Measurements from ENCODE around the gene CALHM3.

DNA sequence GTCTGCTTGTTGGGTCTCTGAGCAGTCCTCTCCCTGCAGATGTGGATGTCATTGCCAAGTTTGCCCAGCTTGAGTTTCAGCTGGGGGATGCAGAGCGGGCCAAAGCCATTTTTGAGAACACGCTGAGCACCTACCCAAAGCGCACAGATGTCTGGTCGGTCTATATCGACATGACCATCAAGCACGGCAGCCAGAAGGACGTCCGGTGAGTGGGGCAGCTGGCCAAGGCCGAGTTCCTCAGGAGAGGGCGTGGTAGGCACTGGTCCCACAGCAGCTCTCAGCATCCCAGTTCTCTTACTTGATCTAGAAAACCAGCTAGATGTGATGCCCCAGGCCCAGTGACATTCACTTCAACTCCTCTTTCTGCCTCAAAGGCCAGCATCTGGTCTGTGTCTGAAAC is 34.6 kb downstream of the CALHM3 start:
- no peak for TF ChIP-seq ZBTB8A (CRISPR knock-in tag; IDR thresholded peaks at IDR 0.05; ENCODE audit: borderline replicate concordance, low read depth)
- TF ChIP-seq, protein P1, sequence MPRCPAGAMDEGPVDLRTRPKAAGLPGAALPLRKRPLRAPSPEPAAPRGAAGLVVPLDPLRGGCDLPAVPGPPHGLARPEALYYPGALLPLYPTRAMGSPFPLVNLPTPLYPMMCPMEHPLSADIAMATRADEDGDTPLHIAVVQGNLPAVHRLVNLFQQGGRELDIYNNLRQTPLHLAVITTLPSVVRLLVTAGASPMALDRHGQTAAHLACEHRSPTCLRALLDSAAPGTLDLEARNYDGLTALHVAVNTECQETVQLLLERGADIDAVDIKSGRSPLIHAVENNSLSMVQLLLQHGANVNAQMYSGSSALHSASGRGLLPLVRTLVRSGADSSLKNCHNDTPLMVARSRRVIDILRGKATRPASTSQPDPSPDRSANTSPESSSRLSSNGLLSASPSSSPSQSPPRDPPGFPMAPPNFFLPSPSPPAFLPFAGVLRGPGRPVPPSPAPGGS (CRISPR knock-in tag; IDR thresholded peaks at IDR 0.05): no peak
- TF ChIP-seq, protein P2, sequence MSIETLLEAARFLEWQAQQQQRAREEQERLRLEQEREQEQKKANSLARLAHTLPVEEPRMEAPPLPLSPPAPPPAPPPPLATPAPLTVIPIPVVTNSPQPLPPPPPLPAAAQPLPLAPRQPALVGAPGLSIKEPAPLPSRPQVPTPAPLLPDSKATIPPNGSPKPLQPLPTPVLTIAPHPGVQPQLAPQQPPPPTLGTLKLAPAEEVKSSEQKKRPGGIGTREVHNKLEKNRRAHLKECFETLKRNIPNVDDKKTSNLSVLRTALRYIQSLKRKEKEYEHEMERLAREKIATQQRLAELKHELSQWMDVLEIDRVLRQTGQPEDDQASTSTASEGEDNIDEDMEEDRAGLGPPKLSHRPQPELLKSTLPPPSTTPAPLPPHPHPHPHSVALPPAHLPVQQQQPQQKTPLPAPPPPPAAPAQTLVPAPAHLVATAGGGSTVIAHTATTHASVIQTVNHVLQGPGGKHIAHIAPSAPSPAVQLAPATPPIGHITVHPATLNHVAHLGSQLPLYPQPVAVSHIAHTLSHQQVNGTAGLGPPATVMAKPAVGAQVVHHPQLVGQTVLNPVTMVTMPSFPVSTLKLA (IDR thresholded peaks at IDR 0.05): no peak
- no peak for TF ChIP-seq ATF1 (CRISPR knock-in tag; IDR thresholded peaks at IDR 0.05)
- no peak for TF ChIP-seq JDP2 (CRISPR knock-in tag; IDR thresholded peaks at IDR 0.05; ENCODE audit: borderline replicate concordance)
- TF ChIP-seq, protein P3, sequence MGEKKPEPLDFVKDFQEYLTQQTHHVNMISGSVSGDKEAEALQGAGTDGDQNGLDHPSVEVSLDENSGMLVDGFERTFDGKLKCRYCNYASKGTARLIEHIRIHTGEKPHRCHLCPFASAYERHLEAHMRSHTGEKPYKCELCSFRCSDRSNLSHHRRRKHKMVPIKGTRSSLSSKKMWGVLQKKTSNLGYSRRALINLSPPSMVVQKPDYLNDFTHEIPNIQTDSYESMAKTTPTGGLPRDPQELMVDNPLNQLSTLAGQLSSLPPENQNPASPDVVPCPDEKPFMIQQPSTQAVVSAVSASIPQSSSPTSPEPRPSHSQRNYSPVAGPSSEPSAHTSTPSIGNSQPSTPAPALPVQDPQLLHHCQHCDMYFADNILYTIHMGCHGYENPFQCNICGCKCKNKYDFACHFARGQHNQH (CRISPR knock-in tag; IDR thresholded peaks at IDR 0.05): no peak
- no peak for TF ChIP-seq ZNF850 (CRISPR knock-in tag; conservative IDR thresholded peaks at IDR 0.05)
- TF ChIP-seq, protein P4, sequence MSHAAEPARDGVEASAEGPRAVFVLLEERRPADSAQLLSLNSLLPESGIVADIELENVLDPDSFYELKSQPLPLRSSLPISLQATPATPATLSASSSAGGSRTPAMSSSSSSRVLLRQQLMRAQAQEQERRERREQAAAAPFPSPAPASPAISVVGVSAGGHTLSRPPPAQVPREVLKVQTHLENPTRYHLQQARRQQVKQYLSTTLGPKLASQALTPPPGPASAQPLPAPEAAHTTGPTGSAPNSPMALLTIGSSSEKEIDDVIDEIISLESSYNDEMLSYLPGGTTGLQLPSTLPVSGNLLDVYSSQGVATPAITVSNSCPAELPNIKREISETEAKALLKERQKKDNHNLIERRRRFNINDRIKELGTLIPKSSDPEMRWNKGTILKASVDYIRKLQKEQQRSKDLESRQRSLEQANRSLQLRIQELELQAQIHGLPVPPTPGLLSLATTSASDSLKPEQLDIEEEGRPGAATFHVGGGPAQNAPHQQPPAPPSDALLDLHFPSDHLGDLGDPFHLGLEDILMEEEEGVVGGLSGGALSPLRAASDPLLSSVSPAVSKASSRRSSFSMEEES (CRISPR knock-in tag; IDR thresholded peaks at IDR 0.05): no peak
- TF ChIP-seq, protein P5, sequence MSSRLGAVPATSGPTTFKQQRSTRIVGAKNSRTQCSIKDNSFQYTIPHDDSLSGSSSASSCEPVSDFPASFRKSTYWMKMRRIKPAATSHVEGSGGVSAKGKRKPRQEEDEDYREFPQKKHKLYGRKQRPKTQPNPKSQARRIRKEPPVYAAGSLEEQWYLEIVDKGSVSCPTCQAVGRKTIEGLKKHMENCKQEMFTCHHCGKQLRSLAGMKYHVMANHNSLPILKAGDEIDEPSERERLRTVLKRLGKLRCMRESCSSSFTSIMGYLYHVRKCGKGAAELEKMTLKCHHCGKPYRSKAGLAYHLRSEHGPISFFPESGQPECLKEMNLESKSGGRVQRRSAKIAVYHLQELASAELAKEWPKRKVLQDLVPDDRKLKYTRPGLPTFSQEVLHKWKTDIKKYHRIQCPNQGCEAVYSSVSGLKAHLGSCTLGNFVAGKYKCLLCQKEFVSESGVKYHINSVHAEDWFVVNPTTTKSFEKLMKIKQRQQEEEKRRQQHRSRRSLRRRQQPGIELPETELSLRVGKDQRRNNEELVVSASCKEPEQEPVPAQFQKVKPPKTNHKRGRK (CRISPR knock-in tag; IDR thresholded peaks at IDR 0.05): no peak
- TF ChIP-seq RAD21 (CRISPR knock-in tag; IDR thresholded peaks at IDR 0.05): no peak
